ENCODE data around the gene BCAR3.

Gene BCAR3

DNA sequence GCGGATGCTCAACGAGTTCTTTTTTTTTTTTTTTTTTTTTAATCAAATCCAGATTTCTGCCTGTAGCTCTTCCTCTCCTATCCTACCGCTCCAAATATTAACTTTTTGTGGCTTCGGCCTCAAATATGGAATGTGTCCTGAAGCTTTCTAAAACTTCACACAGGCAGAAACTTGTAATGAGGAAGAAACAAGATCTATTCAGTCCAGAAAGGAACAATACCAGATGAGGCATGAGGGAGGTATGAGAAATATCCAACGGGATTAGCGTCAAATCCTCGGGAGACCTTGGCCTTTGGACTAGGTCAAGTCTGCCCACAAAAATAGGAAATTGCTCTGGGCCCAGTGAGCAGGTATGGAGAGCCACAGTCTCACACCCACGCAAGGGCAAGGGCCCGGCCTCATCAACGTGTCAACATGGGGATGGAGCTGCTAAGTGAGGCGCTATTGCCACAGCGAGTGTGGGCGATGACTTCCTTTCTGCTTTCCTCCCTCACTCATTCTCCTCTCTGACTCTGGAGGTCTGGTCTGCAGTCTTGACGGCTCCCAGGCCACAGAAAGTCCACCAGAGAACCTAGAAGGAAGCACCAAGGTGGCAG is 66.6 kb downstream of the BCAR3 start:
- Histone ChIP-seq H3K4me3 (ENCODE audit: low read depth in 1 of 5, low read length in 5 of 5) (no peak overlapping the region), H3K36me3 (ENCODE audit: control insufficient read depth in 5 of 5, insufficient read depth in 5 of 5, low read length in 5 of 5) (no peaks in the 10 kb centered on the region), H3K4me1 (ENCODE audit: control insufficient read depth in 5 of 5, insufficient read depth in 5 of 5, low read length in 5 of 5) (peaks cover 28 to 88% (median 86%) of the 10 kb centered on the region in 5 donors), H3K9me3 (ENCODE audit: control insufficient read depth in 5 of 5, low read length in 5 of 5) (no peaks in the 10 kb centered on the region), H3K9ac (ENCODE audit: low read length in 5 of 5) (peak overlapping the region in 2 of 5 donors; percentile 39 to 54), H3K27ac (ENCODE audit: low read depth, low read length) (peak overlapping the region; percentile 94), H3K27me3 (ENCODE audit: control insufficient read depth in 5 of 5, insufficient read depth in 4 of 5, low read length in 5 of 5) (no peaks in the 10 kb centered on the region)

DNA sequence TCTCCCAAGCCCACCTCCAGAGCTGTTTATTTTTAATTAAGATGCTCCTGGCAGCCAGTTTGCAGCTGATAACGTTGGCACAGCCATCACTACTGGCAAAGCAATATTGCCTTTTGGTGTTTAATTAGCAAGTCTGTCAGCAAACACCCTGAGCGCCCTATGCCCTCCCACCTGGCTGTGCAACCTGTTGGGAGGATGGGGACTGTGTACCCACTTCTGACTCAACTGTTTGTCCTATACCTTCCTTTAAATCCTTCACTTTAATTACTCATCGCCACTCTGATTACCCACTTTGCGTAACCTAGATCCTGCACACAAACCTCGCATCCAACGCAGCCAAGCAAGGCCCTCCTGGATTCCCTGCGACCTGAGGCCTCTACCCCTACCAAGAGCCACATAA is 67.1 kb downstream of the BCAR3 start:
- peak overlapping the region in 2 of 5 donors; percentile 50 to 57 for H3K9ac ChIP-seq (ENCODE audit: low read length in 5 of 5)
- peaks cover 28 to 93% (median 91%) of the 10 kb centered on the region in 5 donors for H3K4me1 ChIP-seq (ENCODE audit: control insufficient read depth in 5 of 5, insufficient read depth in 5 of 5, low read length in 5 of 5)
- H3K9me3 ChIP-seq (ENCODE audit: control insufficient read depth in 5 of 5, low read length in 5 of 5): no peaks in the 10 kb centered on the region
- no peaks in the 10 kb centered on the region for H3K36me3 ChIP-seq (ENCODE audit: control insufficient read depth in 5 of 5, insufficient read depth in 5 of 5, low read length in 5 of 5)
- H3K27me3 ChIP-seq (ENCODE audit: control insufficient read depth in 5 of 5, insufficient read depth in 4 of 5, low read length in 5 of 5): no peaks in the 10 kb centered on the region
- H3K27ac ChIP-seq (ENCODE audit: low read depth, low read length): peak overlapping the region; percentile 94
- H3K4me3 ChIP-seq (ENCODE audit: low read depth in 1 of 5, low read length in 5 of 5): no peak overlapping the region

- Histone ChIP-seq H3K9ac (ENCODE audit: low read length in 5 of 5) (peak overlapping the region; percentile 31 to 74 (median 71)), H3K36me3 (ENCODE audit: control insufficient read depth in 5 of 5, insufficient read depth in 5 of 5, low read length in 5 of 5) (no peaks in the 10 kb centered on the region), H3K4me1 (ENCODE audit: control insufficient read depth in 5 of 5, insufficient read depth in 5 of 5, low read length in 5 of 5) (peaks cover 28 to 97% (median 95%) of the 10 kb centered on the region in 5 donors), H3K27ac (ENCODE audit: low read depth, low read length) (peak overlapping the region; percentile 94), H3K27me3 (ENCODE audit: control insufficient read depth in 5 of 5, insufficient read depth in 4 of 5, low read length in 5 of 5) (no peaks in the 10 kb centered on the region), H3K4me3 (ENCODE audit: low read depth in 1 of 5, low read length in 5 of 5) (peak overlapping the region; percentile 51 to 79 (median 65)), H3K9me3 (ENCODE audit: control insufficient read depth in 5 of 5, low read length in 5 of 5) (no peaks in the 10 kb centered on the region)
Measured at GRCh38 chr1:93613898-93614297, 67.7 kb downstream of the BCAR3 start.

- Histone ChIP-seq H3K9me3 (ENCODE audit: control insufficient read depth in 5 of 5, low read length in 5 of 5) (no peaks in the 10 kb centered on the region), H3K4me1 (ENCODE audit: control insufficient read depth in 5 of 5, insufficient read depth in 5 of 5, low read length in 5 of 5) (peaks cover 24 to 99% (median 96%) of the 10 kb centered on the region in 5 donors), H3K27ac (ENCODE audit: low read depth, low read length) (peak overlapping the region; percentile 94), H3K4me3 (ENCODE audit: low read depth in 1 of 5, low read length in 5 of 5) (peak overlapping the region in 2 of 5 donors; percentile 12 to 65), H3K36me3 (ENCODE audit: control insufficient read depth in 5 of 5, insufficient read depth in 5 of 5, low read length in 5 of 5) (no peaks in the 10 kb centered on the region), H3K9ac (ENCODE audit: low read length in 5 of 5) (no peak overlapping the region), H3K27me3 (ENCODE audit: control insufficient read depth in 5 of 5, insufficient read depth in 4 of 5, low read length in 5 of 5) (no peaks in the 10 kb centered on the region)
Measured at GRCh38 chr1:93612510-93612909, 69.1 kb downstream of the BCAR3 start.

DNA sequence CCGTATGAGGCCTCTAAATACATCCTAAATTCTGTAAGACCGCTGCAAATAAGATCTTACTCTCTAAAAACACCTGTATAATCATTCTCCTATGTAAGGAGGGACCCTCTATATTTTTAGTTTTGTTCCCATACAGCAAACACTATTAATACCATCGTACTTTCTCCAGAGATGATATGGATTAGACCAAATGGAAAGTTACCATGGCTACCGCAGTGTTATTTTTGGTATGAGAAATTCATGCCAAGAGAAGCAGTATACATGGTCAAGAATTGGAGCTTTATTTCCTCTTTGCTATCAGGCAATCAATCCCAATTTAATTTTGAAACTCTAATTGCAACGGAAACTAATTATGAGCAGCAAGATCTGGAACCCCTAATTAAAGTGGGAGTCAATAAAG is 70.0 kb downstream of the BCAR3 start:
- no peak overlapping the region for H3K4me3 ChIP-seq (ENCODE audit: low read depth in 1 of 5, low read length in 5 of 5)
- H3K9me3 ChIP-seq (ENCODE audit: control insufficient read depth in 5 of 5, low read length in 5 of 5): no peaks in the 10 kb centered on the region
- H3K9ac ChIP-seq (ENCODE audit: low read length in 5 of 5): no peak overlapping the region
- H3K27me3 ChIP-seq (ENCODE audit: control insufficient read depth in 5 of 5, insufficient read depth in 4 of 5, low read length in 5 of 5): no peaks in the 10 kb centered on the region
- peaks cover 18 to 95% (median 93%) of the 10 kb centered on the region in 5 donors for H3K4me1 ChIP-seq (ENCODE audit: control insufficient read depth in 5 of 5, insufficient read depth in 5 of 5, low read length in 5 of 5)
- peak overlapping the region; percentile 25 for H3K27ac ChIP-seq (ENCODE audit: low read depth, low read length)
- no peaks in the 10 kb centered on the region for H3K36me3 ChIP-seq (ENCODE audit: control insufficient read depth in 5 of 5, insufficient read depth in 5 of 5, low read length in 5 of 5)

DNA sequence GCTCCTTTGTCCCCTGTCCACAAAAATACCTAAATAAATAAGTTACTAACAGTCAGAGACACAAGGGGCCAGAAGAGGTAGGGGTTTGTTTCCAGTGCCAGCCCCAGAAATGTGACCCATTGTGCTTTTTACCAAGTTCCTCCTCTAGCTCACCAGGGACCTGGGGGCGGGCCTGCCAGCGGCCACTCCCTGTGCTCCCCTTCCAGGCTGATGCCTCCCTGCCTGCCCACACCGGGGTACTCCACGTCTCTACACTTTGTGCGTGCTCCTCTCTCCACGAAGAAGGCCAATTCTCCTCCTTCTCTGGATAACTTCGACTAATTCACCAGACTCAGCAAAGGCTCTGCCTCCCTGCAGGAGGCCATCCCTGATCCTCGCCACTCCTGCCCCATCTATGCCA is 72.1 kb downstream of the BCAR3 start:
- Histone ChIP-seq H3K9me3 (ENCODE audit: control insufficient read depth in 5 of 5, low read length in 5 of 5) (no peaks in the 10 kb centered on the region), H3K9ac (ENCODE audit: low read length in 5 of 5) (no peak overlapping the region), H3K27ac (ENCODE audit: low read depth, low read length) (no peak overlapping the region), H3K4me1 (ENCODE audit: control insufficient read depth in 5 of 5, insufficient read depth in 5 of 5, low read length in 5 of 5) (peaks cover 16 to 82% (median 71%) of the 10 kb centered on the region in 5 donors), H3K4me3 (ENCODE audit: low read depth in 1 of 5, low read length in 5 of 5) (no peak overlapping the region), H3K36me3 (ENCODE audit: control insufficient read depth in 5 of 5, insufficient read depth in 5 of 5, low read length in 5 of 5) (no peaks in the 10 kb centered on the region), H3K27me3 (ENCODE audit: control insufficient read depth in 5 of 5, insufficient read depth in 4 of 5, low read length in 5 of 5) (no peaks in the 10 kb centered on the region)

- H3K9ac ChIP-seq (ENCODE audit: low read length in 5 of 5): peak overlapping the region in 1 of 5 donors; percentile 14
- no peaks in the 10 kb centered on the region for H3K27me3 ChIP-seq (ENCODE audit: control insufficient read depth in 5 of 5, insufficient read depth in 4 of 5, low read length in 5 of 5)
- no peaks in the 10 kb centered on the region for H3K36me3 ChIP-seq (ENCODE audit: control insufficient read depth in 5 of 5, insufficient read depth in 5 of 5, low read length in 5 of 5)
- H3K4me1 ChIP-seq (ENCODE audit: control insufficient read depth in 5 of 5, insufficient read depth in 5 of 5, low read length in 5 of 5): peaks cover 8 to 76% (median 63%) of the 10 kb centered on the region in 5 donors
- peak overlapping the region; percentile 59 for H3K27ac ChIP-seq (ENCODE audit: low read depth, low read length)
- H3K4me3 ChIP-seq (ENCODE audit: low read depth in 1 of 5, low read length in 5 of 5): no peak overlapping the region
- no peaks in the 10 kb centered on the region for H3K9me3 ChIP-seq (ENCODE audit: control insufficient read depth in 5 of 5, low read length in 5 of 5)
Measured at GRCh38 chr1:93608187-93609109, 73.2 kb downstream of the BCAR3 start.

DNA sequence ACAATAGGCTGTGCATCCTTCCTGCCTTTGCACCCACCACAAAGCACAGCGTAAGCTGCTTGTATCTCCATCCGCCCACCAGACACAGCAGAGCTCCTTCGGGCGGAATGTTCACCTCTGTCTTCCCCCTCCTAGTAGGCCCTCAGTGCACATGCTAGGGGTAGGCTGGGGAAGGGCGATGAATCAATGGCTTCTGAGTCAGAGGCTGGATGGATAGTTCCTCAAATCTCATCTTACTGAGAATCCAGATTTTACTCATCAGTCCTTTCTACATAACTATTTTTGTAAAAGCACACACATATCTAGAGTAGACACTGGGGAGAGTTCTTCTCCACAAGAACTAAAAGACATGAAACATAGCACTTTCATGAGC is 73.8 kb downstream of the BCAR3 start:
- H3K9ac ChIP-seq (ENCODE audit: low read length in 5 of 5): no peak overlapping the region
- H3K9me3 ChIP-seq (ENCODE audit: control insufficient read depth in 5 of 5, low read length in 5 of 5): no peaks in the 10 kb centered on the region
- H3K4me3 ChIP-seq (ENCODE audit: low read depth in 1 of 5, low read length in 5 of 5): no peak overlapping the region
- H3K36me3 ChIP-seq (ENCODE audit: control insufficient read depth in 5 of 5, insufficient read depth in 5 of 5, low read length in 5 of 5): no peaks in the 10 kb centered on the region
- peak overlapping the region; percentile 59 for H3K27ac ChIP-seq (ENCODE audit: low read depth, low read length)
- H3K4me1 ChIP-seq (ENCODE audit: control insufficient read depth in 5 of 5, insufficient read depth in 5 of 5, low read length in 5 of 5): peaks cover 8 to 71% (median 57%) of the 10 kb centered on the region in 5 donors
- H3K27me3 ChIP-seq (ENCODE audit: control insufficient read depth in 5 of 5, insufficient read depth in 4 of 5, low read length in 5 of 5): no peaks in the 10 kb centered on the region

- Histone ChIP-seq H3K27me3 (ENCODE audit: control insufficient read depth in 5 of 5, insufficient read depth in 4 of 5, low read length in 5 of 5) (no peaks in the 10 kb centered on the region), H3K27ac (ENCODE audit: low read depth, low read length) (no peak overlapping the region), H3K4me3 (ENCODE audit: low read depth in 1 of 5, low read length in 5 of 5) (no peak overlapping the region), H3K36me3 (ENCODE audit: control insufficient read depth in 5 of 5, insufficient read depth in 5 of 5, low read length in 5 of 5) (no peaks in the 10 kb centered on the region), H3K9ac (ENCODE audit: low read length in 5 of 5) (no peak overlapping the region), H3K4me1 (ENCODE audit: control insufficient read depth in 5 of 5, insufficient read depth in 5 of 5, low read length in 5 of 5) (peaks cover 8 to 53% (median 42%) of the 10 kb centered on the region in 5 donors), H3K9me3 (ENCODE audit: control insufficient read depth in 5 of 5, low read length in 5 of 5) (no peaks in the 10 kb centered on the region)
Measured at GRCh38 chr1:93605812-93606512, 75.7 kb downstream of the BCAR3 start.

Measured in subcutaneous abdominal adipose tissue (tissue), 5 donors.